Astrocyte of the spinal cord (primary cell): ENCODE results near the gene FOXRED2.

Experiments
- DNase-seq: peaks from one replicate; pipeline ENCODE4 v3.0.0; 2011; ENCODE audit warnings: low read depth, low spot score
- H3K4me3 ChIP-seq: 2 replicates; pipeline ENCODE4 v1.5.1; 2011; ENCODE audit warnings: low read depth, mild to moderate bottlenecking, low read length, moderate library complexity
- in situ Hi-C: cut with HindIII; loops from 2 replicates; pipeline ENCODE4 v1.10.0; 2017; ENCODE audit warnings: low sequenced_read_pairs
- TF ChIP-seq, protein P1 (sequence below): IDR thresholded peaks from 2 replicates; pipeline ENCODE4 v1.5.1; 2012; ENCODE audit warnings: low read depth, mild to moderate bottlenecking, low read length, inconsistent platforms

The FOXRED2 gene

GRCh38 chr22:36439481-36440271 is 67.2 kb downstream of the FOXRED2 start:
- H3K4me3 ChIP-seq, result no peak overlapping the region
- TF ChIP-seq, protein P1, sequence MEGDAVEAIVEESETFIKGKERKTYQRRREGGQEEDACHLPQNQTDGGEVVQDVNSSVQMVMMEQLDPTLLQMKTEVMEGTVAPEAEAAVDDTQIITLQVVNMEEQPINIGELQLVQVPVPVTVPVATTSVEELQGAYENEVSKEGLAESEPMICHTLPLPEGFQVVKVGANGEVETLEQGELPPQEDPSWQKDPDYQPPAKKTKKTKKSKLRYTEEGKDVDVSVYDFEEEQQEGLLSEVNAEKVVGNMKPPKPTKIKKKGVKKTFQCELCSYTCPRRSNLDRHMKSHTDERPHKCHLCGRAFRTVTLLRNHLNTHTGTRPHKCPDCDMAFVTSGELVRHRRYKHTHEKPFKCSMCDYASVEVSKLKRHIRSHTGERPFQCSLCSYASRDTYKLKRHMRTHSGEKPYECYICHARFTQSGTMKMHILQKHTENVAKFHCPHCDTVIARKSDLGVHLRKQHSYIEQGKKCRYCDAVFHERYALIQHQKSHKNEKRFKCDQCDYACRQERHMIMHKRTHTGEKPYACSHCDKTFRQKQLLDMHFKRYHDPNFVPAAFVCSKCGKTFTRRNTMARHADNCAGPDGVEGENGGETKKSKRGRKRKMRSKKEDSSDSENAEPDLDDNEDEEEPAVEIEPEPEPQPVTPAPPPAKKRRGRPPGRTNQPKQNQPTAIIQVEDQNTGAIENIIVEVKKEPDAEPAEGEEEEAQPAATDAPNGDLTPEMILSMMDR, result no peak
- in situ Hi-C loops, result loop anchor here (10.0 kb wide), 1 partner anchor 95 kb away; no protein-coding TSS in a partner anchor
- peak; percentile 95 for DNase-seq
